ENCODE measurements around the gene PLXNB3. TPM values are rescaled to one million over a fixed set of nuclear protein-coding genes. Genes with fewer than 3 reads are reported as not detected.
A peak's percentile ranks its signal among the peaks of the same experiment; 100 is the strongest.

Gene PLXNB3
- total RNA-seq, 1 donor from 2014 or later = 11.2 TPM

- ATAC-seq = peak; percentile 34
These were observed 54.7 kb downstream of the PLXNB3 start for GRCh38 chrX:153818571-153819383.

DNA sequence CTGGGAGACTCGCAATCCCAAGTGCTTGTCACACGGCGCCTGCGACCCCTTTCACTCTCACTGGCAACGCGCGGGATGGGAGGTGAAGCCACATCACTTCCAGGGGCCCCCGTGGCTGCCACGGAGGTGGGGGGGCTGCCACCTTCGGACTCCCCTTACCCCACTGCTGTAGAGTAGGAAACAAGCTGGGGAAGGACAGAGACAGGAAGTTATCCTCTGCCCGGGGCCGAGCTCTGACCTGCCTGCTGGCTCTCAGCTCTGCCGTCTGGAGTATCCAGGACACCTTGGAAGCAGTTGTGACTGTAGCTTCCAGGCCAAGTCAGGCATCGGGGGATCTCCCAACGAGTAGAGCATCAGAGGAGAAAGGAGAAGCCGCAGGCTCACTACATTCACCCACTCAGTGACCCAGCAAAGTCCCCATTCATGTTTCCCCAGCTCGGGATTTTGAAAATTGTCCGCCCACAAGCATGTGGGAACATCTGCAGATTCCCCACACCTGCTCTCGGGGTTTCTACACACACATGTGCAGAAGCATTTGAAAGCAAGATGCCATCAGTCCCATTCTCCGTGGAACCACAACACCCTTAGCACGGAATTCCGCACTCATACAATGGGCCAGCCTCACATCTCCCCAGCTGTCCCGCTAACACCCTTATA, 55.5 kb downstream of the PLXNB3 start:
- no peak for ATAC-seq

DNA sequence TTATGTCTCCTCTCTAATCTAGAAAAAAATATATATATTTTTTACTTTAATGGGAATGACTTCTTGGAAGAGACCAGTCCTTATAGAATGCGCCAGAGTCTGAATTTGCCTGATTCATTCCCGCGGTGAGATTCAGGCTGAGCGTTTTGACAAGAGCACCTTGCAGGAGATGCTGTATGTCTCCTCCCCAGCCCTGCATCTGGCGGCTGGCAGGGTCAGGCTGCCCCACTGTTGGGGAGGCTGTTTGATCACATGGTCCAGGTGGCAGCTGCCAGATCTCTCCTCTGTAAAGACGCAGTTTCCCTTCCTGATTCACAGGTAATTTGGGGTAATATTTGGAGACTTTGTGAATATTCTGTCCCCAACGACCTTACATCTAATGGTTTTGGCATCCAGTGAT, 56.6 kb downstream of the PLXNB3 start:
- ATAC-seq = no peak

DNA sequence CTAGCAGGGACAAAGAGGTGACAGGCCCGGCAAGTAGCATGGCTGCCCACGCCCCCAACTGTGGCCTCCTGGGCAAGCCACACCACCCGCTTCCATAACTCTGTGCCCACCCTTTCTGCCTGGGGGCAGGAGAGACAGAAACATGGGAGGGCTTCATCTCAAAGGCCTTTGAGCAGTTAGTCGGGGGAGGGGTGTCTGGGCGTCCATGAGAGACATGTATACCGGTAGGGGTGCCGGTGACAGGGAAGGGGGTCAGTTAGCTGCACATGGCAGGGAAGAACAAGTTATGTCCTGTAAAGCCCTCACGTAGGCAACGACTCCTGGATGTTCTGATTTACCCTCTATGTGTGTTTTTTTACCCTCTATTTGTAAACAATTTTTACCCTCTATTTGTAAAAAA, 57.0 kb downstream of the PLXNB3 start:
- no peak for ATAC-seq

- no peak for ATAC-seq
These were observed 60.3 kb downstream of the PLXNB3 start for GRCh38 chrX:153824348-153824747.

DNA sequence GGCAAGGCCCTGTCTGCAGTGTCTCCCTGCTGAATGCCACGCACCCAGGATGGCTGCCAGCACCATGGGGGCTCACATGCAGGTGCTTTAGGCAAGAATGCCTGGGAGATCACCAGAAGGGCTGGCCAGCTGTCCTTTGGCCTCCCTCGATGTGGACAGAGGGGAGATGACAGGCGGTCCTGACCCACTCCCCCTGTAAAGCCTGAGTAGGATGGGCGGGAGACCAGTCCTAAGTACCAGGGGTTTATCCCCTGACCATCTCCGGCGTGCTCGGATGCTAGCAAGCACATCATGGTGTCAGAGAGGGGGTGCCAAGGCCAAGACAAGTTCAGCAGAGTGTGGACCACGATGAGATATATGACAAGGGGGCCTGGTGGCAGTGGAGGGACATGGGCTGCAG, 61.0 kb downstream of the PLXNB3 start:
- no peak for ATAC-seq

Other genes with a start within 250 kb of the PLXNB3 start
- not detected for gene ATP2B3, start 246.6 kb upstream of the PLXNB3 start, total RNA-seq
- gene CCNQ, start 165.1 kb upstream of the PLXNB3 start, total RNA-seq = 18.2 TPM
- gene DUSP9, start 117.0 kb upstream of the PLXNB3 start, total RNA-seq = 0.76 TPM
- 1.00 TPM for gene PNCK, start 90.4 kb upstream of the PLXNB3 start, total RNA-seq
- gene SLC6A8, start 76.3 kb upstream of the PLXNB3 start, total RNA-seq = 62.0 TPM
- 191 TPM for gene BCAP31, start 39.9 kb upstream of the PLXNB3 start, total RNA-seq
- gene ABCD1, start 39.4 kb upstream of the PLXNB3 start, total RNA-seq = 2.5 TPM
- gene SRPK3, start 16.8 kb downstream of the PLXNB3 start, total RNA-seq = 0.12 TPM
- 32.6 TPM for gene IDH3G, start 30.1 kb downstream of the PLXNB3 start, total RNA-seq
- gene SSR4, start 30.4 kb downstream of the PLXNB3 start, total RNA-seq = 168 TPM
- gene PDZD4, start 66.3 kb downstream of the PLXNB3 start, total RNA-seq = 0.68 TPM
- 0.80 TPM for gene L1CAM, start 121.9 kb downstream of the PLXNB3 start, total RNA-seq
- gene AVPR2, start 140.4 kb downstream of the PLXNB3 start, total RNA-seq = 0.20 TPM
- 7.5 TPM for gene ARHGAP4, start 162.0 kb downstream of the PLXNB3 start, total RNA-seq
- 73.6 TPM for gene NAA10, start 170.8 kb downstream of the PLXNB3 start, total RNA-seq
- gene RENBP, start 180.4 kb downstream of the PLXNB3 start, total RNA-seq = 0.52 TPM
- gene HCFC1, start 207.6 kb downstream of the PLXNB3 start, total RNA-seq = 33.0 TPM
- gene TMEM187, start 208.5 kb downstream of the PLXNB3 start, total RNA-seq = 5.1 TPM